Activated naive CD4-positive, alpha-beta T cell (primary cell): ENCODE data around the gene PYHIN1.

Experiments used
- DNase-seq, 4 experiments: peaks; one replicate each; lab custom pipeline; 2025; lab: John Stamatoyannopoulos, UW

PYHIN1 gene

GRCh38 chr1:159014003-159014571 is 82.7 kb downstream of the PYHIN1 start:
- no peak for DNase-seq

GRCh38 chr1:159014851-159015250 is 83.5 kb downstream of the PYHIN1 start:
- no peak for DNase-seq

DNA sequence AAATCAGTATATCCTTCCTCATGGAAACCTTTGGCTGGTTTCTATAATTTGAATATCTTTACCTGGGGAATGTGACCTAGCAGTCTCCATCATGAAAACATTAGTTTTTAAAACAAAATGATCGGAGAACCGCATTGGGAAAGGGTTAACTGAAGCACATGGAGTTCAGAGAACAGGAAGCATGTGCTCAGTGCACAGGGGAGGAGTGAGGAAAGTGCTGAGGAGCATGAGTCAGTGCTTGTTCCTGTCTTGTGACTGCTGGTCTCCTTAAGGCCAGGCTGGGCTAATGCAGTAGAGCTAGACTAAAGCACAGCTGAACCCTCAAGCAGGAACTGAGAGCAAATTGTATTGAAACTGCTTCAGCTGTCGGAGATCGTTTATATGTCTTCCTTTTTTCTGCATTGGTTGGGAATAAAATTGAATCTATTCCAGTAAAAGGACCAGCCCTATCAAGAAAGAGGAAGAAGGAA is 84.1 kb downstream of the PYHIN1 start:
- DNase-seq = peak in 2 of 4 experiments; percentile 21 to 30

DNA sequence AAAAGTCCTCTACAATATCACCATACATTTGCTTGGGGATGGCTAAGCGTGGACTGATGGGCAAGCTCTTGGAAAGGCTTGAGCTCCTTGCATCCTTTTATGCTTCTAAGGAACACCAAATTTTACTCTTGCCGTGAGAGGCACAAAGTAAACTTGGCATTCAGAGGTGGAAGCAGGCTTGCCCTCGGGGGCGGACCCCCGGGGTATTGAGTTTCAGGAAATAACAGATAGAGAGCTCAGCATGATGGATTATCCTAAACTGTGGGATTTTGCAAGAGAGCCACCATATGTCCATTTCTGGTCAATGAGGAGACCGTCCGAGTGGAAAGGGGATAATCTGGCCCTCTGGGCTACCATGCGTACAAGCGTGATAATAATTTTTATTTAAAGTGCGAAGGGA is 92.4 kb downstream of the PYHIN1 start:
- DNase-seq = no peak

- DNase-seq = no peak
These were observed 93.7 kb downstream of the PYHIN1 start for GRCh38 chr1:159025043-159025442.
